Breast epithelium (tissue), 4 donors: ENCODE results near the gene METTL24. TPM values are rescaled to one million over a fixed set of nuclear protein-coding genes. Genes with fewer than 3 reads are reported as not detected.

Experiments
- DNase-seq, 2 donors: peaks; one replicate each; pipeline ENCODE4 v3.0.0-alpha.2; 2019; ENCODE audit warnings: low spot score in 2 of 2
- H3K27ac ChIP-seq, 2 donors: fragments of 200-600 bp; sonication (generic) in 1 of 2; one replicate each; pipeline ENCODE4 v1.5.1; 2016 to 2019; ENCODE audit warnings: mild to moderate bottlenecking in 1 of 2
- H3K27me3 ChIP-seq, 2 donors: fragments of 200-600 bp; sonication (generic) in 1 of 2; one replicate each; pipeline versions ENCODE4 v1.5.1 to v1.6.0; 2017 to 2019; ENCODE audit warnings: control low read depth in 1 of 2, mild to moderate bottlenecking in 1 of 2
- H3K36me3 ChIP-seq: fragments of 200-600 bp; one replicate; pipeline ENCODE4 v1.5.1; 2019
- H3K4me1 ChIP-seq, 2 donors: fragments of 200-600 bp; sonication (generic); one replicate each; pipeline ENCODE4 v1.5.1; 2016 to 2019; ENCODE audit warnings: control low read depth in 1 of 2
- H3K4me3 ChIP-seq, 3 donors: fragments of 200-600 bp; sonication (generic); 1 replicate in 2 of 3; 2 replicates in 1 of 3; pipeline ENCODE4 v1.5.1; 2016 to 2019; ENCODE audit warnings: mild to moderate bottlenecking in 3 of 3, moderate library complexity in 2 of 3
- H3K9me3 ChIP-seq, 2 donors: fragments of 200-600 bp; sonication (generic) in 1 of 2; one replicate each; pipeline ENCODE4 v1.5.1; 2016 to 2019; ENCODE audit warnings: control low read depth in 1 of 2
- POLR2A ChIP-seq: fragments of 450-650 bp; IDR thresholded peaks from one replicate; pipeline ENCODE4 v1.6.1; 2016; ENCODE audit warnings: antibody characterized with exemption, mild to moderate bottlenecking, moderate library complexity
- POLR2AphosphoS5 ChIP-seq, 3 donors: sonication (generic); formaldehyde crosslinking; IDR thresholded peaks; one replicate each; pipeline ENCODE4 v1.6.1; 2017; ENCODE audit warnings: antibody characterized with exemption in 3 of 3
- intact Hi-C: fragments of 100-400 bp; cut with DNase I; formaldehyde crosslinking; loops from one replicate; pipeline ENCODE4 v1.15.1; 2023; ENCODE audit warnings: low total_unique reads
- total RNA-seq, 3 donors: library from RNA; depleted of rRNA; stranded (reverse); fragments of >200 nt; gene quantifications; one replicate each; pipeline ENCODE4 v1.1.0, GENCODE V29; 2016
- TF ChIP-seq, protein P1 (sequence below), 3 donors: fragments of 450-650 bp; IDR thresholded peaks; one replicate each; pipeline ENCODE4 v1.5.1; 2016 to 2017; ENCODE audit warnings: antibody characterized with exemption in 3 of 3, mild to moderate bottlenecking in 3 of 3, moderate library complexity in 3 of 3

METTL24 gene
- total RNA-seq, 3 donors from 2014 or later = 0.96 to 6.6 (median 3.4) TPM

DNA sequence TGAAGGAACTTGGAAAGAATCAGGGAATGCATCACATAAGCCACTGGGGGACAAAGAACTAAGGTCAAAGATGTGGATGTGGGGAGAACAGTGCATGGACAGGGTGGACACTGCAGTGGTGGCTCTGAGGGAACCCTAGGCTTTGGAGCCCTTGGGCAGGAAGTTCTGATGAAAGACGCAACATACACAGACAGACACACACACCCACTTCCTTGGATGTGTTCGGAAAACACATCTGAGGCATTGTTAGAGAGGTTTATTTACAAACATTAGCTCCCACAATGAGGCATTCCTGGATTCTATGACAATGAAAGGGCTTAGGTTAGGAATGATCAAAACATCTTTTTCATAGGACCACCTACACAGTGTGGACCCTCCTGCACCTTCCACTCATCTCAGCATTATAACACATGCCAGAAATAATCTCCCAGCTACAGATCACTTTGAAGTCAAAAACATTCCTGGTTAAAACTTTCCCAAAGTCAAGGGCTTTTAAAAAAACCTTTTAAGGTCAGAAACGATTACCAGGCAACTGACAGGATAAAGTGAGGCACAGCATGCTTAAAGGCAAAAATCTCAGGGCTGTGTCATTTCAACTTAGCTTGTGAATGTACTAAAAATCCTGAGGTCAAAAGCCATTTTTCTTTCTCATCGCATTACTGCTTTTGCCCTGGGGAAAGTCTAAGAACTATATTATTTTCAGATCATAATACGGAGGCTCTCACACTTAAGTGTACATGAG is 6.4 kb upstream of the METTL24 start:
- H3K9me3 ChIP-seq = no peaks in the 10 kb centered on the region
- H3K36me3 ChIP-seq = no peaks in the 10 kb centered on the region
- DNase-seq = no peak
- H3K4me3 ChIP-seq = no peak overlapping the region
- H3K27me3 ChIP-seq = no peaks in the 10 kb centered on the region
- TF ChIP-seq POLR2A = no peak
- TF ChIP-seq, protein P1, sequence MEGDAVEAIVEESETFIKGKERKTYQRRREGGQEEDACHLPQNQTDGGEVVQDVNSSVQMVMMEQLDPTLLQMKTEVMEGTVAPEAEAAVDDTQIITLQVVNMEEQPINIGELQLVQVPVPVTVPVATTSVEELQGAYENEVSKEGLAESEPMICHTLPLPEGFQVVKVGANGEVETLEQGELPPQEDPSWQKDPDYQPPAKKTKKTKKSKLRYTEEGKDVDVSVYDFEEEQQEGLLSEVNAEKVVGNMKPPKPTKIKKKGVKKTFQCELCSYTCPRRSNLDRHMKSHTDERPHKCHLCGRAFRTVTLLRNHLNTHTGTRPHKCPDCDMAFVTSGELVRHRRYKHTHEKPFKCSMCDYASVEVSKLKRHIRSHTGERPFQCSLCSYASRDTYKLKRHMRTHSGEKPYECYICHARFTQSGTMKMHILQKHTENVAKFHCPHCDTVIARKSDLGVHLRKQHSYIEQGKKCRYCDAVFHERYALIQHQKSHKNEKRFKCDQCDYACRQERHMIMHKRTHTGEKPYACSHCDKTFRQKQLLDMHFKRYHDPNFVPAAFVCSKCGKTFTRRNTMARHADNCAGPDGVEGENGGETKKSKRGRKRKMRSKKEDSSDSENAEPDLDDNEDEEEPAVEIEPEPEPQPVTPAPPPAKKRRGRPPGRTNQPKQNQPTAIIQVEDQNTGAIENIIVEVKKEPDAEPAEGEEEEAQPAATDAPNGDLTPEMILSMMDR (IDR thresholded peaks at IDR 0.05) = no peak
- TF ChIP-seq POLR2AphosphoS5 (IDR thresholded peaks at IDR 0.05) = no peak
- no peak overlapping the region for H3K27ac ChIP-seq
- no peaks in the 10 kb centered on the region for H3K4me1 ChIP-seq
- intact Hi-C loops = no loop called here

DNA sequence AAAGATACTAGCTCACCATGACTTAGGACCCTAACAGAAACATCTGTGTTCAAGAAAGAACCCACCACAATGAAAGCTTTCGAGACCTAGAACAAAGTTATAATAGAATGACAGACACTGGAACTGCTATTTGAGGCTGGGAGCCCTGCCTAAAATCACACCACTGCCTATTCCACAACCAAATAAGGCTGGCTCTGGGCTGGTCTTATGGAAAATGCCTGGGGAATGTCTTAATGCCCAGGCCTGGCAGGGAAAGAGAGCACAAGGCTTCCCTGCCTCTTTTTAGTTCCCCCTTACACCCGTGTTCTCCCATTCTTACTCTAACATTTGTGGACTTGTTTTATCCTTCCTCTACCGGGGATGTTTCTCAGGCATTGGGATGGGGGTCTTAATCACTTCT is 5.6 kb upstream of the METTL24 start:
- Histone ChIP-seq H3K9me3 (no peaks in the 10 kb centered on the region), H3K4me3 (no peak overlapping the region), H3K27me3 (no peaks in the 10 kb centered on the region), H3K36me3 (no peaks in the 10 kb centered on the region), H3K27ac (no peak overlapping the region), H3K4me1 (no peaks in the 10 kb centered on the region)
- TF ChIP-seq, protein P1 (IDR thresholded peaks at IDR 0.05) = no peak
- DNase-seq = no peak
- intact Hi-C loops = no loop called here

DNA sequence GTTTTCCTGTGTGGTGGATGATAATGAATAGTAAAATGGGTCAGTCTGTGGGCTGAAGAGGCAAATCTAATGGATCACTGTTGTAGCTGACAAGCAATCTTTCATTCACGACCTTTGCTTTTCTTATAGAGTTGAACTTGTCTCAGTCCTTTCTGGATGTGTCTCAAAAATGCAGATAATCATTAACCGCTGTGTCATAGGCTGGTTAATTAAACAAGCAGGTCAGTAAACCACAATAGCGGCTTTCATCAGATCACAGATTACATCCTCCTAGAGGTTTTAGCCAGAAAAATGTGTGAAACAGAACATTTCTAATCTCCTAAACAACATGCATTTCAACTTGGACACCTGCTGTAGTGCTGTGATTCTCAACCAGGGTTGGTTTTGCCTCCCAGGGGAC is 2.5 kb upstream of the METTL24 start:
- Histone ChIP-seq H3K4me3 (no peak overlapping the region), H3K9me3 (no peaks in the 10 kb centered on the region), H3K27me3 (peaks cover 0 to 8% of the 10 kb centered on the region in 2 donors), H3K27ac (no peak overlapping the region), H3K36me3 (no peaks in the 10 kb centered on the region), H3K4me1 (no peaks in the 10 kb centered on the region)
- DNase-seq = no peak
- intact Hi-C loops = no loop called here
- TF ChIP-seq, protein P1 (IDR thresholded peaks at IDR 0.05) = no peak
- no peak for TF ChIP-seq POLR2A
- TF ChIP-seq POLR2AphosphoS5 (IDR thresholded peaks at IDR 0.05) = no peak

DNA sequence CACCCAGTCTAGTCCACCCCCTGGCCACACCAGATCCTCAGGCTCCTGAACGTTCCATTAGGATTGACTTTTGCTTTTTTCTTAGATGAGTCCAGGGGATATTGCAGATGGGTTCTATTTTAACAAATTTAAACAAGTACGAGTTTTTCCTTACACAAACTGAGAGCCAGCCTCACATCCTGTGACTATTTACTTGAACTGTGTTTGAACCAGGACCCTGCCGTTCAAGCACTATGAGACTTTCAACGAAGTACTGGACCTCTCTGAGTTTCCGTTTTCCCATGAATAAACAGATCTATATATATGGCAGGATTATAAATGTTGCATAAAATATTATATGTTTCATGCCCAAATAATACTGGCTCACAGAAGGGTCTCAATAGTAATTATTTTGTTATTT is 1.4 kb upstream of the METTL24 start:
- intact Hi-C loops = no loop called here
- Histone ChIP-seq H3K9me3 (no peaks in the 10 kb centered on the region), H3K36me3 (no peaks in the 10 kb centered on the region), H3K4me3 (no peak overlapping the region), H3K4me1 (no peaks in the 10 kb centered on the region), H3K27ac (no peak overlapping the region), H3K27me3 (peaks cover 0 to 8% of the 10 kb centered on the region in 2 donors)
- TF ChIP-seq POLR2AphosphoS5 (IDR thresholded peaks at IDR 0.05) (no peak), POLR2A (no peak)
- TF ChIP-seq, protein P1 (IDR thresholded peaks at IDR 0.05) = no peak
- DNase-seq = no peak

DNA sequence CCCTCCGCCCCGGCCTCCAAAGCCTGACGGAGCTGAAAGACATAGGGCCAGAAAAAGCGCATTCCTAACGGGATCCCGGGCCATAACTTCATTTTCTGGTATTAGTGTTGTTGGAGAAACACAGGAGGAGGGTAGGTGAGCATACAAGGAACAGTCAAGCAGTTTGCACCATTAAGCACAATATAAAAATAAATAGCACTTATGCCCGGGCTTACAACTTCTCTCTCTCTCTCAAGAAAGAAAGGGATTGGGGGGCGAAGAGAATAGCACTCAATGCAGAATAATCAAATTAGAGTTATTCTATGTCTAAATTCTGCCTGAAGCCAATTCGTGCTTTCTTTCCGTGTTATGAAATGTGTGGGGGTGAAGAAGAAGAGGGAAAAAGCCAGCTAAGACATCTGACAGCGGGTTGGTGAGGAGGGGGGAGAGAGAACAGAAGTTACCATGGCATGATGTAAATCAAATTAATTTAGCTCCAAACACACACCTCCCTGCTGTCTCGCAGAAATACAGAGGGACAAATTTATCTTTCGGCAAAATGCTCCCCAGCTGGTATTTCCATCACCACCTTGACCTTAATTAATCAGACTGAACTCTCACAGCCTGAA is 508 bp upstream of the METTL24 start:
- H3K9me3 ChIP-seq = no peaks in the 10 kb centered on the region
- H3K36me3 ChIP-seq = no peaks in the 10 kb centered on the region
- TF ChIP-seq POLR2A = no peak
- TF ChIP-seq, protein P1 (IDR thresholded peaks at IDR 0.05) = no peak
- no peak for TF ChIP-seq POLR2AphosphoS5 (IDR thresholded peaks at IDR 0.05)
- H3K27me3 ChIP-seq = peaks cover 0 to 8% of the 10 kb centered on the region in 2 donors
- no peak for DNase-seq
- intact Hi-C loops = no loop called here
- H3K4me1 ChIP-seq = no peaks in the 10 kb centered on the region
- peak overlapping the region; percentile 69 to 92 for H3K27ac ChIP-seq
- peak overlapping the region; percentile 53 to 73 (median 54) for H3K4me3 ChIP-seq
